ENCODE measurements around the gene WWOX.

Gene WWOX

DNA sequence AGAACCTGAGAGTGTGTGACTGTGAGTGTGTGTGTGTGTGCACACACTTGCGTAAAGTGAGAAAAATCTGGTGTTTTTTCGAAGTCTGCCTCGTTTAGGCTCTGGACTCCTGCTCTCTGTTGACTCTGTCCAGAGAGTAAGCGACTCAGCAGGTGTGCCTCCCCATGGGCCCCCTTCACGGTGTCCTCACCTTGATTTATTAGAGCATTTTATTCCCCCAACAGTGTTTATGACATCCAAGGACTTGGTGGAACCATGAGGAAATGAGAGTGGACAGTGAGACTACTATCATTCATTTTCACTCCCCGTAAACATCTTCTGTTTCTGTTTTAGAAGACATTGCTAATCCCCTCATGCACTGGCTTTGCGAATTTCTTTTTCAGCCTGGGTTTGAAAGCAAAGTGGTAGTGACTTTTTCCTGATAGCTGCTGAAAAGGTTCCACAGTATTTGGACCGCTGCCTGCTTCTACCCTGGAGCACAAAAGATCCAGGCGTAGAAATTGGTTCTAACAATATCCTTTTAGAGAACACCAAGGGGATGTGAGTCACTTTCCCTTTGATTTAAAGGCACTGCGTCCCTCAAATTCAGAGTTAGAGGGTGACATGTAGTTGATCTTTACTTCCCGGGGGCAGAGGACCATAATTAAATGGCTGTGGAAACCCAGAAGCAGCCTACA lies 218.2 kb downstream of the WWOX start:
- Mint-ChIP-seq H3K9me3 (no peaks in the 10 kb centered on the region), H3K27ac (ENCODE audit: low read depth) (no peak overlapping the region), H3K4me1 (no peaks in the 10 kb centered on the region), H3K36me3 (ENCODE audit: insufficient read depth) (peaks cover 3% of the 10 kb centered on the region), H3K4me3 (no peak overlapping the region), H3K27me3 (no peaks in the 10 kb centered on the region)
- no peak for DNase-seq (ENCODE audit: low spot score in 2 of 2)
- ATAC-seq (replicated peaks; ENCODE audit: extremely low read depth, poor library complexity, severe bottlenecking) = no peak

DNA sequence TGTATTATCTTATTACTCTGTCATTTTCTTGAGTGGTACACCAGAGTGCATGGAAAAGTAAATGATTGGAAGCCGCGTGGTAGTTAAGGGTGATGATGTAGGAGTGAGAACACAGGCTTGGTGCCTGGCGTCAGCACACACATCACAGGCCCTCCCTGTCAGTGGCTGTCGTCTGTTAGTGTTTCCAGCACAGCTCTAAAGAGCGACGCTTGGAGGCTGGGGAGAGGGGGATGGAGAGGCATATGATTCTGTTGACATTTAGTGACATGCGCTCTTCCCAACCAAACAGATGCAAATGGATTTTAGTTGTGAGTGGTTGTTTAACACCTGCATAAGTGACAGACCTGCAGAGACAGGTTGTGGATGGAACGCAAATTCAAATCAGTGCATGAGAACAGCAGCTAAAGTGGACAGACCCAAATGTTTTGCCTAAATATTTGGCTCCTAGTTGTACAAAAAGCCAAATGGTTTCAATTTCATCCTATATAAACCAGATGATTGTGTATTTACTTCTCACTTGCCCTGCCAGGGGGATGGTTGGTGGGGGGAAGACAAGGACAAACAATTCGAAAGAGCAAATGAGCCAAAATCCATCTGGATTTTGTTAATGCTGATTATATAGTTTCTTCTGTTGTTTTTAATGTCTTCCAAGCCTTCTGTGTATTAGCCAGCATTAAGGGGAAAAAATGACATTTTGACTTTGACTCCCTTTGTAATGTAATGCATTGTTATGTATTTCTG lies 222.3 kb downstream of the WWOX start:
- DNase-seq (ENCODE audit: low spot score in 2 of 2) = no peak
- no peak for ATAC-seq (replicated peaks; ENCODE audit: extremely low read depth, poor library complexity, severe bottlenecking)
- Mint-ChIP-seq H3K27me3 (no peaks in the 10 kb centered on the region), H3K9me3 (no peaks in the 10 kb centered on the region), H3K4me1 (no peaks in the 10 kb centered on the region), H3K36me3 (ENCODE audit: insufficient read depth) (no peaks in the 10 kb centered on the region), H3K4me3 (no peak overlapping the region), H3K27ac (ENCODE audit: low read depth) (no peak overlapping the region)

DNA sequence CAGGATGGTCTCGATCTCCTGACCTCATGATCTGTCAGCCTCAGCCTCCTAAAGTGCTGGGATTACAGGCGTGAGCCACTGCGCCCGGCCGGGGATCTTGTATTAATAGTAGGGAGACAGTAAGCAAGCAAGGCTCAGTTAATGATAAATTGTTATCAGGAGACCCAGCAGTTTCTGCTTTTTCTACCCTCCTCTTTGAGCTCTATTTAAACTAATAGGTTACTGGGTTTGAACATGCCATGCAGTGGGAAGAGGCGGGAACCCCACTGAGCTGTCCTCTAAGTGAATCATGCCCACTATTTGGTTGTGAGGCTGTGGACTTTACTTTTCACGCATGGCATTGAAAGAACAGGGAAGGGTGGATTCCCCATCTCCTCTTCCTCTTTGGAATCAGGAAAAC lies 223.9 kb downstream of the WWOX start:
- H3K27me3 Mint-ChIP-seq = no peaks in the 10 kb centered on the region
- ATAC-seq (replicated peaks; ENCODE audit: extremely low read depth, poor library complexity, severe bottlenecking) (no peak), DNase-seq (ENCODE audit: low spot score in 2 of 2) (no peak)
- no peak overlapping the region for H3K27ac Mint-ChIP-seq (ENCODE audit: low read depth)
- no peak overlapping the region for H3K4me3 Mint-ChIP-seq
- no peaks in the 10 kb centered on the region for H3K9me3 Mint-ChIP-seq
- H3K4me1 Mint-ChIP-seq = no peaks in the 10 kb centered on the region
- no peaks in the 10 kb centered on the region for H3K36me3 Mint-ChIP-seq (ENCODE audit: insufficient read depth)

DNA sequence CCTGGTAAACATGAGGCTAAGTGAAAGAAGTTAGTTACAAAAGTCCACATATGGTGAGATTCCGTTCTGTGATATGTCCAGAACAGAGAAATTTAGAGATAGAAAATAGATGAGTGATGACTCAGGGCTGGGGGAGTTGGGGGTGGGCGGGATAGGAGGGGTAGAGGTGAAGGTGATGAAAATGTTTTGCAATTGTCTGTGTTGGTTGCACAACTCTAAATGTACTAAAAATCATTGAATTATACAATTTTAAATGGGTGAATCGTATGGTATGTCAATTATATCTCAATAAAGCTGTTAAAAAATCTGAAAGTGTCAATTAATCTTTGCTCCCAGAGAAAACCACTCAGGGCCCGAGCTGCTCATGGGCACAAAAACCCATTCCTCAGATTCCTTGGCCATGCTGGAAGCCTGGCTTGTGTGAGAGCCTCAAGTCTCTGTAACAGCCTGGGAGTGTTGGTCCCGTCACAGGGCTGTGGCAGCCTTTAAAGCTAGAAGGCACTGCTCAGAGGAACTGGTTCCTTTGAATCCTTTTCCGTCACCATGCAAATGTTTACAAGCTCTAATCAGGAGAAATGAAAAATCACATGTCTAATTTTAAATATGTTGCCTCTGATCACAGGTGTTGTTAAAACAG lies 225.3 kb downstream of the WWOX start:
- H3K4me3 Mint-ChIP-seq = no peak overlapping the region
- H3K27ac Mint-ChIP-seq (ENCODE audit: low read depth) = no peak overlapping the region
- no peaks in the 10 kb centered on the region for H3K9me3 Mint-ChIP-seq

DNA sequence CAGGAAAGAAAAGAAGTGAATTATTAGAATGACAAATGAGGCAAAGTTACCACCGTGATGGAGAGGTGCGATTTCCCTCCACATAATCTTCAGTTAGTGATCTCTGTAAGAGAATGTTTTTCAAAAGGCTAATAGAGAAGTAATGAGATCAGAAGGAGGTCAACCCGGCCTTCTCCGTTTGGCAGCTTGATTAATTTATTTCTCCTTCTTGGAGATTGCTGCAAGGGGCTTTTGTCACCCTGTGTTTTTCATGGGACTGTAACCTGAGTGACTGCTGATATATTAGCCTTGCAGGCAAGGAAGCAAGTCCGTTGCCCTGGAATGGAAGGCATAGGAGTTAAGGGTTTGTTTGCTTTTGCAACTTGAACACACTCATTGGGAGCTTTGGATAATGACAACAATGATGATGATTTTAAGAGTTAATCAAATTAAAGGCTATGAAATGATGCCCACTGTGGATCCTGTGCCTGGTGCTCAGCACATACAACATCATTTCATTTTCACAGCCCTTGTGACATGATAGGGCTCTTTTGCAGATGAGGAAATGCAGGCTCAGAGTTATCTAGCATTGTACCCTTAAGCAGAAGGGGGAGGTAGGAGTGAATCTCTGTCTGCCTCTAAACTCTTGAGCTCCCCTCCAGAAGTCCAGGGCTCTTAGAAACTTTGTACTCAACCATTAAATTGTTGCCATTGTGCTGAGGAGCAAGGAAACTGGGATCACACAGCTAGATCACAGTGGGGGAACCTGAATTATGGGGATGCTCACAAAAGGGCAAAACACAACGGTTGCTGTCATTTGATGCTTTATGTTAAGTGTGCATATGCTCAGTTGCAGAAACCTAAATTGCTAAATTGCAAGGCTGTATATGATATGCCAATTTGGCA lies 226.3 kb downstream of the WWOX start:
- no peak overlapping the region for H3K27ac Mint-ChIP-seq (ENCODE audit: low read depth)
- no peaks in the 10 kb centered on the region for H3K27me3 Mint-ChIP-seq
- DNase-seq (ENCODE audit: low spot score in 2 of 2) (no peak), ATAC-seq (replicated peaks; ENCODE audit: extremely low read depth, poor library complexity, severe bottlenecking) (no peak)
- H3K36me3 Mint-ChIP-seq (ENCODE audit: insufficient read depth) = no peaks in the 10 kb centered on the region
- no peak overlapping the region for H3K4me3 Mint-ChIP-seq
- H3K9me3 Mint-ChIP-seq = no peaks in the 10 kb centered on the region
- H3K4me1 Mint-ChIP-seq = no peaks in the 10 kb centered on the region

More for the DNA sequence above, 225.3 kb downstream of the WWOX start:
- ATAC-seq (replicated peaks; ENCODE audit: extremely low read depth, poor library complexity, severe bottlenecking) (no peak), DNase-seq (ENCODE audit: low spot score in 2 of 2) (no peak)
- no peaks in the 10 kb centered on the region for H3K4me1 Mint-ChIP-seq
- no peaks in the 10 kb centered on the region for H3K36me3 Mint-ChIP-seq (ENCODE audit: insufficient read depth)
- H3K27me3 Mint-ChIP-seq = no peaks in the 10 kb centered on the region

DNA sequence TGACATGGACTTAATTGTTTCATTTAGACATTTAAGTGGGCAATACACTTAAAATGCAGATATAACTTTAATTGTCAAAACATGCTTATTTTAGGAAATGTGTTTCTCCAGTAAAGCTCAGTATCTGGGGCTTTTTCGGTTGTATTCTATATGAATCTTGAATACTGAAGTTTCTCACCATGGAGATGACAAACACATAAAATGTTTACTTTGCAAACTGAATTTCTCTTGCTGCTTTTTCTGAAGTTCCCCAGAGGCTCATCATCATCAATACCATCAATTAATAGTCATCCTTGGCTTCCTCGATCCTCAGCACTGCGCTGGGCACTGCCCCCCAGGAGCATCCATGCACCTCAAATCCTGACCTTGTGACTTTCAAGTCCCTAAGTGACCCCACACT lies 227.3 kb downstream of the WWOX start:
- no peak for DNase-seq (ENCODE audit: low spot score in 2 of 2)
- no peaks in the 10 kb centered on the region for H3K4me1 Mint-ChIP-seq
- ATAC-seq (replicated peaks; ENCODE audit: extremely low read depth, poor library complexity, severe bottlenecking) = no peak

DNA sequence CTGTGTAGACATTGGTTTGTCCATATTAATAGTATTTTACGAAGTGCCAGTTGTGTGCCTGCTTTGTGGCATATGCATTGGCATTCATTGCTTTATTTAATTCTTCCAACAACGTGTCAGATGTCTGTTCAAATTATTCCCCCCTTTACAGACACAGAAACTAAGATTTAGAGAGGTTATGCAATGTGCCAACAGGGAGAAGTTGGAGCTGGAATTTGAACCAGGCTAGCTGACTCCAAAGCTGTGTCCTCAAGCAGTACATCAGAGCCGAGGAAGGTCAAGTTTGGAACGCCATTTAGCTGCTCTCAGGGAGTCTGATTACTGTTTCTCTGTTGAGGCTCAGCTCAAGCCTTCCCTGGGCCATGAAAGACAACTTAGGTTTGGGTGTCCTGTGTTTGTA lies 232.3 kb downstream of the WWOX start:
- Mint-ChIP-seq H3K27ac (ENCODE audit: low read depth) (no peak overlapping the region), H3K36me3 (ENCODE audit: insufficient read depth) (no peaks in the 10 kb centered on the region), H3K27me3 (no peaks in the 10 kb centered on the region), H3K4me3 (no peak overlapping the region), H3K9me3 (no peaks in the 10 kb centered on the region), H3K4me1 (no peaks in the 10 kb centered on the region)
- ATAC-seq (replicated peaks; ENCODE audit: extremely low read depth, poor library complexity, severe bottlenecking) (no peak), DNase-seq (ENCODE audit: low spot score in 2 of 2) (no peak)

More for the DNA sequence above, 227.3 kb downstream of the WWOX start:
- H3K27me3 Mint-ChIP-seq = no peaks in the 10 kb centered on the region
- H3K9me3 Mint-ChIP-seq = no peaks in the 10 kb centered on the region
- no peak overlapping the region for H3K4me3 Mint-ChIP-seq
- H3K36me3 Mint-ChIP-seq (ENCODE audit: insufficient read depth) = no peaks in the 10 kb centered on the region
- no peak overlapping the region for H3K27ac Mint-ChIP-seq (ENCODE audit: low read depth)

DNA sequence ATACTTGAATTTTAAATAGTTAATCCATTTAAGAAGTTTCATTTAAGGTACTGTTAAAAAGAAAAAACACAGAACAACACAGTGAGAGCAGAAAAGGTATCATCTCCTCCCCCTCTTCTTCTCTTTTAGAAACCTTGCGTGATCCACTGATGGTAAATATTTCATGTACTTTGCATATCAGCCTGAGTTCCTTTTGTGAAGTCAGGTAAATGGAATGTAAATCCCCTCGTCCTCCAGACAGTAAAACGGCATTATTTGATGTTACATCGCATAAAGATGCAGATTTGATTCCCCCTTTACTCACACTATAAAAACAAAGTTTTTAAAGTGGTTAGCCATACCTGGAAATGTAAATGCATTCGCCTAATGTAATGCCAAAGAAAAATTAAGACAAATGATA lies 234.4 kb downstream of the WWOX start:
- ATAC-seq (replicated peaks; ENCODE audit: extremely low read depth, poor library complexity, severe bottlenecking) = no peak
- Mint-ChIP-seq H3K4me3 (no peak overlapping the region), H3K27me3 (no peaks in the 10 kb centered on the region), H3K27ac (ENCODE audit: low read depth) (no peak overlapping the region), H3K4me1 (no peaks in the 10 kb centered on the region), H3K36me3 (ENCODE audit: insufficient read depth) (no peaks in the 10 kb centered on the region), H3K9me3 (no peaks in the 10 kb centered on the region)
- no peak for DNase-seq (ENCODE audit: low spot score in 2 of 2)

DNA sequence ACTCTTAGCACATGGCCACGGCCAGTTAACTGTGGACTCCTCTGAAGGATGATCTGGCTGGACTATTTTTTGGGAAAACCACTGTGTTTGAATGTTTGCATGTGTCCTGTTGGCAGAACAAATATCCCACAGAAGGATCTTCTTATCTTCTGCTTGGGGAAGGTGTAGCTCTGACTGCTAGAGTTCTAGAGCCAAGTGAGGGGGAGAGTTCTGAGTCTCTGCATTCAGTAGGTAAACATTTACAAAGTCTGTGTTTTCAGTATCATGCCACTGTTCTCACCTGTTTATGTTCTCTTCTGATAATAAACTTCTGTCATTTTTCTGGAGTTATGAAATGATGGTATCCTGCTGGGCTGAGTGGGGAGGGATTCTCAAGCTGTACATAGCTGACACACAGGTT lies 241.1 kb downstream of the WWOX start:
- ATAC-seq (replicated peaks; ENCODE audit: extremely low read depth, poor library complexity, severe bottlenecking) (no peak), DNase-seq (ENCODE audit: low spot score in 2 of 2) (no peak)
- no peaks in the 10 kb centered on the region for H3K4me1 Mint-ChIP-seq
- no peaks in the 10 kb centered on the region for H3K27me3 Mint-ChIP-seq
- no peaks in the 10 kb centered on the region for H3K9me3 Mint-ChIP-seq
- H3K4me3 Mint-ChIP-seq = no peak overlapping the region
- no peaks in the 10 kb centered on the region for H3K36me3 Mint-ChIP-seq (ENCODE audit: insufficient read depth)
- no peak overlapping the region for H3K27ac Mint-ChIP-seq (ENCODE audit: low read depth)

DNA sequence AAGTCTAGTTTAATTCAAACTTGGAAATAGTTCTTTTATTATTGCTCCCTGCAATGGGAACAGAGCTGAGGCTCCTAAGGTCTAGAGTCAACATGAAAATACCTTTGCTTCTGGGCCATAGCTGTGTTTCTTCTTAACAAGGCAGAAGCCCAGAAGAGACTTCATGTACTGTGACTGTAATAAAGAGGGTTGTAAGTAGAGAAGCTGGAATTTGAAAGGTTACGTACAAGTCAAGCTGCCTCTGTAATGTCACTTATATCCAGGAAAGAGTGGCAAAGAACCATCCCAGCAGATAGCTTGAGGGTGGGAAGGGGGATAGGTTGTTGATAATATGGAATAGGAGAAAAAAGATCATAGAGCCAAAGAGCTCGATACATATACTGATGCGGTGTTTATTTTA lies 248.6 kb downstream of the WWOX start:
- Mint-ChIP-seq H3K27ac (ENCODE audit: low read depth) (no peak overlapping the region), H3K36me3 (ENCODE audit: insufficient read depth) (no peaks in the 10 kb centered on the region), H3K9me3 (no peaks in the 10 kb centered on the region), H3K27me3 (no peaks in the 10 kb centered on the region), H3K4me1 (no peaks in the 10 kb centered on the region), H3K4me3 (no peak overlapping the region)
- ATAC-seq (replicated peaks; ENCODE audit: extremely low read depth, poor library complexity, severe bottlenecking) (no peak), DNase-seq (ENCODE audit: low spot score in 2 of 2) (no peak)

DNA sequence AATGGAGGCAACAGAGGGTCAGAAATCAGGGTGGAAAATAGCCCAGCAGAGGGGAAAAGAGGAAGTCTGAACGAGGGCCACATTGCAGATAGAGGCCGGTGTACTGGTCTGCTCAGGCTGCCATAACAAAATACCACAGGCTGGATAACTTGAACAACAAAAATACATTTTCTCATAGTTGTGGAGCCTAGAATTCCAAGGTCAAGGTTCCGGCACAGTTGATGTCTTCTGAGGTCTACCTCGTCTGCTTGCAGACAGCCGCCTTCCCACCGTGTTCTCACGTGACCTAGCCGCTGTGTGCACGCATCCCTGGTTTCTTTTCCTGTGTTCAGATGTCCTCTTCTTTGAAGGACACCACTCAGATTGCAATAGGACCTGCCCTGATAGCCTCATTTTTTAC lies 249.4 kb downstream of the WWOX start:
- no peaks in the 10 kb centered on the region for H3K27me3 Mint-ChIP-seq
- DNase-seq (ENCODE audit: low spot score in 2 of 2) (no peak), ATAC-seq (replicated peaks; ENCODE audit: extremely low read depth, poor library complexity, severe bottlenecking) (no peak)
- no peaks in the 10 kb centered on the region for H3K36me3 Mint-ChIP-seq (ENCODE audit: insufficient read depth)
- H3K4me3 Mint-ChIP-seq = no peak overlapping the region
- H3K4me1 Mint-ChIP-seq = no peaks in the 10 kb centered on the region
- no peaks in the 10 kb centered on the region for H3K9me3 Mint-ChIP-seq
- no peak overlapping the region for H3K27ac Mint-ChIP-seq (ENCODE audit: low read depth)

DNA sequence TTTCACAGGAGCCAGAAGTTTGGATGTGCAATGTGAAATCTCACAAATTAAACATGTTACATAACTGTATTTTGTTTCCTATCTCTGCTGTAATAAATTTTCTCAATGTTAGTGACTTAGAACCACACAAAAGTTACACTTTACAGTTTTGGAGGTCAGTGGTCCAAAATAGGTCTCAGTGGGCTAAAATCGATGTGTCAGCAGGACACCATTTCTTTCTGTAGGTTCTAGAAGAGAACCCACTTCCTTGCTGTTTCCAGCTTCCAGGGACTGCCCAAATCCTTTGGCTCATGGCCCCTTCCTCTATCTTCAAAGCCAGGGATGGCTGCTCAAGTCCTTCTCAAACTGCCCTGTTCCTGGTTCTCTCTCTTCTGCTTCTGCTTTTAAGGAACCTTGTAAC lies 252.7 kb downstream of the WWOX start:
- no peak for DNase-seq (ENCODE audit: low spot score in 2 of 2)
- Mint-ChIP-seq H3K36me3 (ENCODE audit: insufficient read depth) (no peaks in the 10 kb centered on the region), H3K27me3 (no peaks in the 10 kb centered on the region), H3K27ac (ENCODE audit: low read depth) (no peak overlapping the region), H3K4me1 (no peaks in the 10 kb centered on the region), H3K4me3 (no peak overlapping the region), H3K9me3 (no peaks in the 10 kb centered on the region)
- no peak for ATAC-seq (replicated peaks; ENCODE audit: extremely low read depth, poor library complexity, severe bottlenecking)

Data from central memory CD8-positive, alpha-beta T cell (primary cell).